GM12878 (cell line): ENCODE results near the gene OSBP. TPM values are rescaled to one million over a fixed set of nuclear protein-coding genes. Genes with fewer than 3 reads are reported as not detected.
A peak's percentile ranks its signal among the peaks of the same experiment; 100 is the strongest.

Experiments used
- CEBPB ChIP-seq, 2 experiments: fragments of 150-350 bp in 1 of 2; IDR thresholded peaks; 2 replicates each; pipeline ENCODE4 v1.6.1; 2012 to 2014; ENCODE audit warnings: low read depth in 2 of 2, low read length in 2 of 2, borderline replicate concordance in 1 of 2, inconsistent platforms in 1 of 2
- CREM ChIP-seq: IDR thresholded peaks from 2 replicates; pipeline ENCODE4 v1.6.1; 2014; ENCODE audit warnings: antibody characterized with exemption, low read depth
- CUX1 ChIP-seq: IDR thresholded peaks from 2 replicates; pipeline ENCODE4 v1.6.1; 2012; ENCODE audit warnings: improper control_type of control experiment, low read depth, low read length; ENCODE audit not compliant: insufficient replicate concordance
- E2F4 ChIP-seq: IDR thresholded peaks from 2 replicates; pipeline ENCODE4 v1.6.1; 2012; ENCODE audit warnings: low read depth, low read length, improper control_type of control experiment
- EZH2 ChIP-seq: IDR thresholded peaks from 2 replicates; pipeline ENCODE4 v1.6.1; 2012; ENCODE audit warnings: low read depth, mild to moderate bottlenecking, control low read depth, inconsistent platforms, low read length, borderline replicate concordance; ENCODE audit not compliant: control insufficient read depth
- HDAC6 ChIP-seq: fragments of 200-600 bp; sonication (generic); IDR thresholded peaks from one replicate; pipeline ENCODE4 v1.8.0; 2017; ENCODE audit warnings: antibody characterized with exemption; ENCODE audit not compliant: unreplicated experiment
- IRF4 ChIP-seq: IDR thresholded peaks from 2 replicates; pipeline ENCODE4 v1.6.1; 2011; ENCODE audit warnings: low read depth, low read length
- KAT2A ChIP-seq: conservative IDR thresholded peaks from 2 replicates; pipeline ENCODE4 v1.6.1; 2011; ENCODE audit warnings: low read depth, low read length; ENCODE audit not compliant: control insufficient read depth
- LARP7 ChIP-seq: fragments of 450-650 bp; IDR thresholded peaks from 2 replicates; pipeline ENCODE4 v1.6.1; 2017; ENCODE audit warnings: mild to moderate bottlenecking
- NFXL1 ChIP-seq: fragments of 450-650 bp; IDR thresholded peaks from 2 replicates; pipeline ENCODE4 v1.6.1; 2017; ENCODE audit warnings: antibody characterized with exemption, mild to moderate bottlenecking, borderline replicate concordance
- NKRF ChIP-seq: fragments of 450-650 bp; conservative IDR thresholded peaks from 2 replicates; pipeline ENCODE4 v1.6.1; 2017; ENCODE audit warnings: mild to moderate bottlenecking, moderate library complexity
- PBX3 ChIP-seq: IDR thresholded peaks from 2 replicates; pipeline ENCODE4 v1.6.1; 2011; ENCODE audit warnings: mild to moderate bottlenecking, low read depth, low read length, moderate library complexity; ENCODE audit not compliant: insufficient replicate concordance
- SIX5 ChIP-seq: IDR thresholded peaks from 2 replicates; pipeline ENCODE4 v1.6.1; 2011; ENCODE audit warnings: mild to moderate bottlenecking, low read depth, low read length, moderate library complexity; ENCODE audit not compliant: severe bottlenecking
- SPI1 ChIP-seq: IDR thresholded peaks from 2 replicates; pipeline ENCODE4 v1.6.1; 2011; ENCODE audit warnings: low read depth, mild to moderate bottlenecking, low read length, moderate library complexity, borderline replicate concordance; ENCODE audit not compliant: insufficient read depth
- YY1 ChIP-seq: IDR thresholded peaks from 2 replicates; pipeline ENCODE4 v1.6.1; 2011; ENCODE audit warnings: low read depth, mild to moderate bottlenecking, low read length
- polyA plus RNA-seq, 11 experiments: library from polyadenylated mRNA; depleted of rRNA in 4 of 11; unstranded in 6 of 11; stranded (reverse) in 5 of 11; fragments of >200 nt; fragmentation: Nextera tagmentation in 4 of 11; fragmentation: Illumina TruSeq in 1 of 11; extraction: Ambion mirVana in 4 of 11; extraction: Trizol in 1 of 11; gene quantifications; 1 replicate in 1 of 11; 2 replicates in 10 of 11; pipeline versions ENCODE4 v1.2.1 to v1.2.3, GENCODE V29; 2011 to 2016; ENCODE audit warnings: inconsistent platforms in 2 of 11, missing spikeins in 2 of 11, low read depth in 1 of 11
- total RNA-seq, 4 experiments: library from RNA; depleted of rRNA in 3 of 4; stranded (reverse); fragments of >200 nt in 3 of 4; fragmentation: Illumina TruSeq in 1 of 4; extraction: Trizol in 1 of 4; gene quantifications; 2 replicates each; pipeline versions ENCODE4 v1.2.1 to v1.2.3, GENCODE V29; 2013 to 2021
- TF ChIP-seq, protein P1 (sequence below): fragments of 450-650 bp; IDR thresholded peaks from 2 replicates; pipeline ENCODE4 v1.6.1; 2016; ENCODE audit warnings: mild to moderate bottlenecking

The OSBP gene
- total and polyA plus RNA-seq, 10 of the 15 experiments (the other 5 are each of a cell fraction or from before 2014, with no cell fraction given) = 5.9 to 41.2 (median 21.7) TPM

DNA sequence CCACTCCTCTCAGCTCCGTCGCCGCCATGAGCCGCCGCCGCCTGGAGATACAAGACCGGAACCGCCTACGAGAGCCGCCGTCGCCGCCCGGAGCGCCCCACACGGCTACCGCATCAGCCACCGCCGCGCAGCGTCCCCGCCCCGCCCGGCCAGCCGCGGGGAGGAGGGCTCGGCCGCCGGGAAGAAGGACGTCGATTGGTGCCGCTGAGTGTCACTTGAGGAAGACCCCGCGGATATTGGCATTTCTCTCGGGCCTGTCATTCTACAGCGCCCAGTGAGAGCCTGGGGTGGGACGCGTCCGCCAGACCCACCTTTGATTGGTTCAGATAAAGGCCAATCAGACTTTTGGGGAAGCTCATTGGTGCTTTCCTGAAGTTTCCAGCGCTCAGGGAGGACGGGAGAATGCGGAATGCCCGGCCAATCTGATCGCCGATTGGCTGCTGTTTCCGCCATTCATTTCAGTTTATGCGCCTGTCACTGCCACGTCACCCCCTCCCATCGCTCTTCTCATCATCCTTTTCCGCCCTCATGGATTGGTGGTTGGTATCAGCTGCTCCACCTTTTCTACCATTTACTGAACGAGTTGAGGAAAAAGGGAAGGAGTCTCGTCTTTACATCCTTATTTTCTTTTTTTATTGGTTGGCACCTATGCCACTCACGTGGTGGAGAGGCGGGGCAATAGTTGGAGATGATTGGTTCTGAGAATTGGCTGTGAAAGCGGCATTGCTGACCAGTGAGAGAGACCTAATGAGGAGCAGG, at the start of gene OSBP (continued):
- TF ChIP-seq CUX1 = no peak
- no peak; the same call in 1 of the 2 replicates for TF ChIP-seq LARP7
- no peak for TF ChIP-seq KAT2A
- no peak for TF ChIP-seq CEBPB (IDR thresholded peaks at IDR 0.05; ENCODE audit: borderline replicate concordance in 1 of 2, low read depth in 2 of 2, low read length in 2 of 2)
- TF ChIP-seq PBX3 = peak; percentile 96
- peak; percentile 36 for TF ChIP-seq SIX5
- TF ChIP-seq SPI1 = no peak
- TF ChIP-seq NFXL1 = no peak
- TF ChIP-seq NKRF = no peak; the same call in none of the 2 replicates
- TF ChIP-seq IRF4 = no peak
- TF ChIP-seq EZH2 = no peak
- TF ChIP-seq, protein P1, sequence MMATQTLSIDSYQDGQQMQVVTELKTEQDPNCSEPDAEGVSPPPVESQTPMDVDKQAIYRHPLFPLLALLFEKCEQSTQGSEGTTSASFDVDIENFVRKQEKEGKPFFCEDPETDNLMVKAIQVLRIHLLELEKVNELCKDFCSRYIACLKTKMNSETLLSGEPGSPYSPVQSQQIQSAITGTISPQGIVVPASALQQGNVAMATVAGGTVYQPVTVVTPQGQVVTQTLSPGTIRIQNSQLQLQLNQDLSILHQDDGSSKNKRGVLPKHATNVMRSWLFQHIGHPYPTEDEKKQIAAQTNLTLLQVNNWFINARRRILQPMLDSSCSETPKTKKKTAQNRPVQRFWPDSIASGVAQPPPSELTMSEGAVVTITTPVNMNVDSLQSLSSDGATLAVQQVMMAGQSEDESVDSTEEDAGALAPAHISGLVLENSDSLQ = peak; percentile 100
- TF ChIP-seq CREM = peak; percentile 96
- TF ChIP-seq HDAC6 = no peak
- TF ChIP-seq E2F4 = 0 out of 2 replicates have a peak, but pooled peaks have one; percentile 13
- no peak; the same call in 1 of the 2 replicates for TF ChIP-seq YY1
